Stimulated activated CD4-positive, alpha-beta T cell treated with anti-CD3 and anti-CD28 coated beads, Interleukin-15, amount 100 ng/mL, for 24 hours (primary cell): Measurements from ENCODE around the gene AKIRIN1.
"Not testable (repeated sequence)": the region's sequence is repeated elsewhere in the genome, so short reads cannot be mapped to it uniquely, and the experiment has no call there.

Source experiments
- DNase-seq: peaks from one replicate; pipeline ENCODE4 v3.0.0-alpha.2; 2020

AKIRIN1 gene

GRCh38 chr1:39046613-39047210, 55.6 kb downstream of the AKIRIN1 start:
- no peak for DNase-seq

GRCh38 chr1:39047374-39048229, 56.5 kb downstream of the AKIRIN1 start:
- DNase-seq = no peak

GRCh38 chr1:39048745-39049370, 57.8 kb downstream of the AKIRIN1 start:
- no peak for DNase-seq

GRCh38 chr1:39050001-39050400, 58.9 kb downstream of the AKIRIN1 start:
- no peak for DNase-seq

GRCh38 chr1:39051193-39051850, 60.2 kb downstream of the AKIRIN1 start:
- not testable (repeated sequence) for DNase-seq

GRCh38 chr1:39051956-39052355, 60.9 kb downstream of the AKIRIN1 start:
- DNase-seq = no peak

GRCh38 chr1:39055213-39055710, 64.2 kb downstream of the AKIRIN1 start:
- not testable (repeated sequence) for DNase-seq
